Neutrophil (primary cell): Measurements from ENCODE around the gene PAPPA2.

ENCODE experiments used
- H3K27ac ChIP-seq: fragments of 200-600 bp; sonication (generic); 2 replicates; pipeline ENCODE4 v1.5.1; 2016; ENCODE audit warnings: mild to moderate bottlenecking, moderate library complexity
- H3K27me3 ChIP-seq: fragments of 200-600 bp; sonication (generic); 2 replicates; pipeline ENCODE4 v1.6.0; 2016; ENCODE audit warnings: mild to moderate bottlenecking
- H3K36me3 ChIP-seq: fragments of 200-600 bp; sonication (generic); 2 replicates; pipeline ENCODE4 v1.5.1; 2017
- H3K4me1 ChIP-seq, 2 experiments: fragments of 200-600 bp in 1 of 2; sonication (generic) in 1 of 2; 1 replicate in 1 of 2; 2 replicates in 1 of 2; pipeline versions ENCODE4 v1.5.1 to v1.6.1; 2013 to 2016; ENCODE audit warnings: low read depth in 1 of 2, low read length in 1 of 2, mild to moderate bottlenecking in 1 of 2, moderate library complexity in 1 of 2; ENCODE audit not compliant: control insufficient read depth in 1 of 2, insufficient read depth in 1 of 2
- H3K4me3 ChIP-seq, 2 experiments: fragments of 200-600 bp in 1 of 2; sonication (generic) in 1 of 2; 1 replicate in 1 of 2; 2 replicates in 1 of 2; pipeline ENCODE4 v1.5.1; 2013 to 2016; ENCODE audit warnings: low read depth in 1 of 2, low read length in 1 of 2, mild to moderate bottlenecking in 1 of 2, moderate library complexity in 1 of 2
- H3K9me3 ChIP-seq: fragments of 200-600 bp; sonication (generic); 2 replicates; pipeline ENCODE4 v1.5.1; 2016
- TF ChIP-seq, protein P1 (sequence below): fragments of 200-600 bp; sonication (generic); IDR thresholded peaks from 2 replicates; pipeline ENCODE4 v1.5.1; 2016; ENCODE audit warnings: antibody characterized with exemption

Gene PAPPA2

DNA sequence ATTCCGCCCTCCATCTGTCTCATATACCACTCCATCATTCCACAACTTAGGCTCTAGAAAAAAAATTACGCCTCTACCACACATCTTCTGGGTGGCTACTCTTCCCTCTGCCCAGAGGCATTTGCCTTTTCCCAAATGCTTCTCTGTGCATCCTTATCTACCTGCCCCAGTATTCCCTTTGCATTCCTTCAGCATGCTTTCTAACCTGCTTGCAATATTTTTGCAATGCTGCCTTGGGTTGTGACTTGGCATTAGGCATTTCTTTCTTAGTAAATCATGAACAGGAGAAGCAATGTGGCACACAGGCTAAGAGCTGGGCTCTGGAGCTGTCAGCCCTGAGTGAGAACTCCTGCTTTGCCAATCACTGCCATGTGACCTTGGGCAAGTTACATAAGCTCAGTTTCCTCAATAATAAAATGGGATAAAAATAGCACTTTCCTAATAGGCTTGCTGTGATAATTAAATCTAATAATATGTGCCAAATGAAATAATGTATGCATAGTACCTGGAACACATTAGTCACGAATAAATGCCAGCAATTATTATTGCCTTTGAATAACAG is 425.6 kb downstream of the PAPPA2 start:
- Histone ChIP-seq H3K4me1 (no peaks in the 10 kb centered on the region), H3K4me3 (no peak overlapping the region), H3K9me3 (no peaks in the 10 kb centered on the region), H3K27ac (no peak overlapping the region), H3K36me3 (no peaks in the 10 kb centered on the region), H3K27me3 (no peaks in the 10 kb centered on the region)
- TF ChIP-seq, protein P1, sequence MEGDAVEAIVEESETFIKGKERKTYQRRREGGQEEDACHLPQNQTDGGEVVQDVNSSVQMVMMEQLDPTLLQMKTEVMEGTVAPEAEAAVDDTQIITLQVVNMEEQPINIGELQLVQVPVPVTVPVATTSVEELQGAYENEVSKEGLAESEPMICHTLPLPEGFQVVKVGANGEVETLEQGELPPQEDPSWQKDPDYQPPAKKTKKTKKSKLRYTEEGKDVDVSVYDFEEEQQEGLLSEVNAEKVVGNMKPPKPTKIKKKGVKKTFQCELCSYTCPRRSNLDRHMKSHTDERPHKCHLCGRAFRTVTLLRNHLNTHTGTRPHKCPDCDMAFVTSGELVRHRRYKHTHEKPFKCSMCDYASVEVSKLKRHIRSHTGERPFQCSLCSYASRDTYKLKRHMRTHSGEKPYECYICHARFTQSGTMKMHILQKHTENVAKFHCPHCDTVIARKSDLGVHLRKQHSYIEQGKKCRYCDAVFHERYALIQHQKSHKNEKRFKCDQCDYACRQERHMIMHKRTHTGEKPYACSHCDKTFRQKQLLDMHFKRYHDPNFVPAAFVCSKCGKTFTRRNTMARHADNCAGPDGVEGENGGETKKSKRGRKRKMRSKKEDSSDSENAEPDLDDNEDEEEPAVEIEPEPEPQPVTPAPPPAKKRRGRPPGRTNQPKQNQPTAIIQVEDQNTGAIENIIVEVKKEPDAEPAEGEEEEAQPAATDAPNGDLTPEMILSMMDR = no peak

- Histone ChIP-seq H3K4me3 (no peak overlapping the region), H3K27me3 (peaks cover 15% of the 10 kb centered on the region), H3K9me3 (no peaks in the 10 kb centered on the region), H3K4me1 (no peaks in the 10 kb centered on the region), H3K36me3 (no peaks in the 10 kb centered on the region), H3K27ac (no peak overlapping the region)
- TF ChIP-seq, protein P1 = no peak
These were observed 430.8 kb downstream of the PAPPA2 start for GRCh38 chr1:176893625-176894352.

- H3K4me1 ChIP-seq = no peaks in the 10 kb centered on the region
- H3K27me3 ChIP-seq = peaks cover 22% of the 10 kb centered on the region
- H3K4me3 ChIP-seq = no peak overlapping the region
- H3K36me3 ChIP-seq = no peaks in the 10 kb centered on the region
- no peaks in the 10 kb centered on the region for H3K9me3 ChIP-seq
- TF ChIP-seq, protein P1 = no peak
- H3K27ac ChIP-seq = no peak overlapping the region
These were observed 431.5 kb downstream of the PAPPA2 start for GRCh38 chr1:176894450-176894849.
